ENCODE results near the gene HOGA1. TPM values are rescaled to one million over a fixed set of nuclear protein-coding genes. Genes with fewer than 3 reads are reported as not detected.
A peak's percentile ranks its signal among the peaks of the same experiment; 100 is the strongest.

HOGA1 gene
- polyA plus RNA-seq, 1 donor (not counting 4 experiments of a cell fraction or from before 2014, with no cell fraction given) = 1.0 TPM

GRCh38 chr10:97584798-97585438, 729 bp downstream of the HOGA1 start:
- Histone ChIP-seq H3K9me1 (ENCODE audit: control insufficient read depth, extremely low read depth, insufficient read depth, low read length) (no peaks in the 10 kb centered on the region), H3K4me1 (ENCODE audit: control insufficient read depth, extremely low read depth, insufficient read depth, low read length) (peaks cover 16% of the 10 kb centered on the region), H3K79me2 (ENCODE audit: control insufficient read depth, insufficient read depth, low read length) (no peaks in the 10 kb centered on the region), H2AFZ (ENCODE audit: control insufficient read depth, low read length) (no peak overlapping the region), H3K4me2 (ENCODE audit: control insufficient read depth, extremely low read depth, insufficient read depth, low read depth, low read length) (peak overlapping the region; percentile 37), H3K9ac (ENCODE audit: control insufficient read depth, extremely low read depth, insufficient read depth, low read length) (no peak overlapping the region), H3K27ac (ENCODE audit: control insufficient read depth, insufficient read depth, low read length) (no peak overlapping the region), H3K36me3 (ENCODE audit: control insufficient read depth in 2 of 2, extremely low read depth in 1 of 2, insufficient read depth in 2 of 2, low read length in 2 of 2) (no peaks in the 10 kb centered on the region), H4K20me1 (ENCODE audit: control insufficient read depth, extremely low read depth, insufficient read depth, low read length) (no peaks in the 10 kb centered on the region), H3K4me3 (ENCODE audit: control insufficient read depth in 2 of 3, extremely low read depth in 1 of 3, insufficient read depth in 2 of 3, low read depth in 1 of 3, low read length in 3 of 3) (no peak overlapping the region), H3K9me3 (ENCODE audit: control insufficient read depth, low read depth, low read length) (no peaks in the 10 kb centered on the region), H3K27me3 (ENCODE audit: control insufficient read depth, extremely low read depth, insufficient read depth, low read length) (no peaks in the 10 kb centered on the region)
- dilution Hi-C loops (cut with MboI; ENCODE audit: extremely low pct_ligation_motif_present, low sequenced_read_pairs) = no loop called here
- FAIRE-seq (no peak), DNase-seq (ENCODE audit: low read depth, low spot score) (no peak)
- no peak for TF ChIP-seq CTCF (optimal IDR thresholded peaks at IDR 0.05 in 1 of 3, IDR thresholded peaks at IDR 0.05 in 1 of 3, conservative IDR thresholded peaks at IDR 0.05 in 1 of 3; ENCODE audit: extremely low read depth in 1 of 3, insufficient read depth in 2 of 3, low read length in 3 of 3)
- no peak for TF ChIP-seq EZH2 (IDR thresholded peaks at IDR 0.05; ENCODE audit: low read length)

GRCh38 chr10:97585439-97585811, 1.2 kb downstream of the HOGA1 start:
- H3K9me3 ChIP-seq (ENCODE audit: control insufficient read depth, low read depth, low read length) = no peaks in the 10 kb centered on the region
- H3K4me3 ChIP-seq (ENCODE audit: control insufficient read depth in 2 of 3, extremely low read depth in 1 of 3, insufficient read depth in 2 of 3, low read depth in 1 of 3, low read length in 3 of 3) = no peak overlapping the region
- H3K79me2 ChIP-seq (ENCODE audit: control insufficient read depth, insufficient read depth, low read length) = no peaks in the 10 kb centered on the region
- no peaks in the 10 kb centered on the region for H3K36me3 ChIP-seq (ENCODE audit: control insufficient read depth in 2 of 2, extremely low read depth in 1 of 2, insufficient read depth in 2 of 2, low read length in 2 of 2)
- no peak overlapping the region for H2AFZ ChIP-seq (ENCODE audit: control insufficient read depth, low read length)
- dilution Hi-C loops (cut with MboI; ENCODE audit: extremely low pct_ligation_motif_present, low sequenced_read_pairs) = no loop called here
- H3K27ac ChIP-seq (ENCODE audit: control insufficient read depth, insufficient read depth, low read length) = no peak overlapping the region
- TF ChIP-seq CTCF (optimal IDR thresholded peaks at IDR 0.05 in 1 of 3, IDR thresholded peaks at IDR 0.05 in 1 of 3, conservative IDR thresholded peaks at IDR 0.05 in 1 of 3; ENCODE audit: extremely low read depth in 1 of 3, insufficient read depth in 2 of 3, low read length in 3 of 3) (no peak), EZH2 (IDR thresholded peaks at IDR 0.05; ENCODE audit: low read length) (no peak)
- no peaks in the 10 kb centered on the region for H4K20me1 ChIP-seq (ENCODE audit: control insufficient read depth, extremely low read depth, insufficient read depth, low read length)
- no peak for FAIRE-seq
- no peaks in the 10 kb centered on the region for H3K27me3 ChIP-seq (ENCODE audit: control insufficient read depth, extremely low read depth, insufficient read depth, low read length)
- no peaks in the 10 kb centered on the region for H3K9me1 ChIP-seq (ENCODE audit: control insufficient read depth, extremely low read depth, insufficient read depth, low read length)
- DNase-seq (ENCODE audit: low read depth, low spot score) = no peak
- peaks cover 16% of the 10 kb centered on the region for H3K4me1 ChIP-seq (ENCODE audit: control insufficient read depth, extremely low read depth, insufficient read depth, low read length)
- H3K9ac ChIP-seq (ENCODE audit: control insufficient read depth, extremely low read depth, insufficient read depth, low read length) = no peak overlapping the region
- H3K4me2 ChIP-seq (ENCODE audit: control insufficient read depth, extremely low read depth, insufficient read depth, low read depth, low read length) = no peak overlapping the region

Data from keratinocyte (primary cell).